ENCODE data around the gene DHX29.

GRCh38 chr5:55278778-55279177 lies 28.7 kb downstream of the DHX29 start:
- no peak for TF ChIP-seq CTCF (IDR thresholded peaks at IDR 0.05; ENCODE audit: low read depth, low read length, missing input control)
- TF ChIP-seq TAF1 (conservative IDR thresholded peaks at IDR 0.05), result no peak
- TF ChIP-seq HNF4A (conservative IDR thresholded peaks at IDR 0.05), result no peak
- TF ChIP-seq ATF3 (IDR thresholded peaks at IDR 0.05), result no peak
- no peak for TF ChIP-seq SP1 (IDR thresholded peaks at IDR 0.05)

Measured in liver (tissue), 3 donors.